ENCODE measurements around the gene CHIT1.
"Not testable (repeated sequence)": the region's sequence is repeated elsewhere in the genome, so short reads cannot be mapped to it uniquely, and the experiment has no call there.

Gene CHIT1

DNA sequence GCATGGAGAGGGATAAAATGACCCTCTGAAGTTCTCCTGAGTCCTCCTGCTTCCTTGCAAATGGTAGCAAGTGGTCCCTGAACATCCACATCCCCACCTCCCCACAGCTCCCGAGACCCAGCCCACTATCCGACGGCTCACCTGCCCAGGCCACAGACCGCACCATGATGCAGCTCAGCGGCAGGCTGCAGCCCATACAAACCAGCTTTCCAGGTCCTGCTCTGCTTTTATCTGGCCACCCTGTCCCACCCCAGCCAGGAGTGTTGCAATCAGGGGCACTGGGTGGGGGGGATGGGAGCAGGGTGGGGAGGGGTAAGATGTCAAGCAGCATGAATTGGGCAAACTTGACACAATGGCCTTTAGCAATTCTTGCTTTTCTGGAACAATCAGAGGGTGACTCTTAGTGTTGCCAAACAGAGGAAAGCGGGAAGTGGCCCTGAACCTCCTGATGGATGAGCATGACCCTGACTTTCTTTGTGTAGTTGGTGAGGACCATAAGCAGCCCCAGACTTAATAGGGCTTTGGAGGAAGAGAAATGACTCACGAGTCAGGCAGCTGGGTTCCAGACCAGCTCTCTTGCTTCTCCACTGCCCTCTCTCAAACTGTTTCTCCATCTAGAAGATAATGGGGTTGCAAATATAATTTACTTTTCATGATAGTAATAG is at the start of gene CHIT1:
Gene CHIT1, minus strand, starts transcription at position 203 of the 665 bp plus-strand sequence. Its CDS starts 37 bp downstream, at position 166.
- DNase-seq, result no peak

DNA sequence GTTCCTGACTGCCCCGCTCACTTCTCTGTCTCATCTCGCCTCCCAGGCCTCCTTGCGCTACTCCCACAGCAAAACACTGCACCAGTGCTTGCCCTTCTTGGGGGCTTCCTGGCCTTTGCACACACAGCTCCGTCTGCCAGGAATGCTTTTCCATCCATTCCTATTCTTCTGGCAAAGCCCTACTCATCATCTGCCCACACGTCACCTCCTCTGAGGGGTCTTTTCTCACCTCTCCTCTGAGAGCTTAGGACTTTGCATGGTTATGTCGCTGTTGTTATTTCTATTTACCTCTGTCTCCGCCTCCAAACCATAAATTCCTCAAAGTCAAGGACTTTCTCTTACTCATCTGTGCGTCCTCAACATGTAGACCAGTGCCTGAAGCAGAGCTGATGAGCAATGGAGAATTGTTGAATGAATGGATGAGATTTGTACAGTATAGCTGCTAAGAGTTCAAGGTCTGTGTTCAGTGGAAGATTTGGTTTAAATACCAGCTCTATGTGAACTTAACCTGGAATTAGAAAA is 49.5 kb upstream of the CHIT1 start:
- no peak for DNase-seq

DNA sequence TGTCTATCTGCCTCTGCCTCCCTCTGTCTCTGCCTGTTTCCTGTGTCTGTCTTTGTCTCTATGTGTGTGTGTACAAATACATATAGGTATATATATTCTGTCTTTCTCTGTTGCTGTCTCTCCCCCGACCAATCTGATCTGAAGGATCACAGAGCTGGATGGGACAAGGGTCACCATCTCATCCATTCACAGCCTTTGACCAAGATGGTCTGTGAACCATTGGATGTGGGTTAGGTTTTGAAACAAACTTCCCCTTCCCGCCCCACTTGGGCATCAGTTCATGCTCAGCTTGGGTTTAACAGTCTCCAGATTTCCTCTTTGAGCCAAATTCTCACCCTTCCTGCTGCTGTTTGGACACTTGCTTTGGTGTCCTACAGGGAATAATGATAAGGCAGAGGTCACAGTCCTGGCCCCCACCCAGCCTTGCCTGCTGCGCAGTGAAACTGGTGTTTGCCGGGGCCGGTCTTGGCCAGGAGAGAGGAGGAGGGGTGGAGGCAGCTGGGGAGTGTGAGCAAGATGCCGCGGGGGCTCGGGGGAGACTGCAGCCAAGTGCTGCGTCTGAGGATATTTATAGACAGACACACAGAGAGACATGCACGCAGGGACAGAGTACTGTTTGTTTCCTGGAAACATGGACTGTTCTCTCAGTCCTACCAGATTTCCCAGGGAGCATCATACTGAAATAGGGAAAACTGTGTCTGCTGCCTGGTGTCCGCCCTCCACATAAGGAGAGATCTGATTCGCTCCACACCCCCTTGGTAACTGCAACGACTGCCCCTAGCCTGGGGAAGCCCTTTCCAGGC is 48.8 kb upstream of the CHIT1 start:
- DNase-seq, result peak; percentile 88

DNA sequence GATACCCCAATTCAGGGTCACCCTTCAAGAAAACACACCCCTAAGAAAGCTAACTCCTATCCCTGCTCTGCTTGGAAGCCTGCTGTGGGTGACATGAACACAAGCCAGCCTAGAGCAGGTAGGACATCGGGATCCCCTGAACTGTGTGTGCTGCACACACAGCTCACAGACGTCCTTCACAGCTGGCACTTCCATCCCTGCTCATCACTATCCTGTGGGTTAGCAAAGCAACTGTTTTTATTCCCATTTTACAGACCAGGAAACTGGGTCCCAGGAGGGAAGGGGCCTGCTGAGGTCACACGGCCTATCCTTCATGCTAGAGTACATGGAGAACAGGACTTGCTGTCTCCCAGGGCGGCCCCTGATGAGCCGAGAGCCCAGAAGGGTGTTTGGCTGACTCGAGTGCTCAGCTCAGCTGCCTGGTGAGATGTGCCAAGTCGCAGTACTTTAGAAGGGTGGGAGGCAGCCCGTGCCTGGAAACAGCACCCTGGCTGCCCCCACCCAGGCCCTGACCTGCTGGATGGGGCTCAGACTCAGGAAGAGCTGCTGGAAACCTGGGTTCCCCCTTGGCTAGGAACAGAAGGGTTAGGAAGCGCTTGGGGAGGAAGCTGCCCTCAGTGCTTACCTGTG is 47.6 kb upstream of the CHIT1 start:
- DNase-seq, result no peak

DNA sequence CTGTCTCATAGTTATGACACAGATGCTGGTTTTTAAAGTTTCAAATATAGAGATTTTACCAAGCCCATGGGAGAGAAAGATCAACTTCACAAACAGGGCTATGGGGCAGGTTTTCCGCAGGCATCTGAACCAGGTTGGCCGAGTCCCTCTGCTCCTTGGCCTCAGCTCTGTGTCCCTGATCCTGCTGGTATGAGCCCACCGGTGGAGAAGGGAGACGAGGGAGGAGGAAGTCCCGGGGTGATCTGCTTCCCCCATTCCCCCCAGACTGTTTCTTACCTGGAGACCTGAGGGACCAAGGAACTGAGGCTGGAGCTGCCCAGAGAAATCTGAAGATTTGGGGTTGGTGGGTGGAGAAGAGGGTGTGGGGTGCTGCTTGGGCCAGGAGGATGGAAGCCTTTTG is 46.9 kb upstream of the CHIT1 start:
- no peak for DNase-seq

DNA sequence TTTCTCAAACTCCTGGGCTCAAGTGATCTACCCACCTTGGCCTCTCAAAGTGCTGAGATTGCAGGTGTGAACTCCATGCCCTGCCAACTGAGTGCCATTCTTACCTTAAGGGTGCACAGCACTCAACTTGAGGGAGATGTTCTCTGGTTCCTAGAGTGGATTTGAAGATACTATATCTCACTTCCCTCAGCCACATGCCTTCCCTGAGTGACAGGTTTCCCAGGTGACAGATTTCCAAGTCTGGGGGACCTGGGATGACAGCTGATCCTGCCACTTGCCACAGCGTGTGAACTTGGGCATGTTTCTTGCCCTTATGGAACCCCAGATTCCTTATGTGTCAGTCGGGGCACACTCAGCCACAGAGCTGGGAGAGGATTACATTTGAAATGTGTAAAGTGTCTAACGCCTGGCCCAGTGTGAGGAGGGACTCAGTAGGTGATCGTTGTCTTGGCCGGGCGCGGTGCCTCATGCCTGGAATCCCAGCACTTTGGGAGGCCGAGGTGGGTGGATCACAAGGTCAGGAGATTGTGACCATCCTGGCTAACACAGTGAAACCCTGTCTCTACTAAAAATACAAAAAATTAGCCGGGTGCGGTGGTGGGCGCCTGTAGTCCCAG is 46.3 kb upstream of the CHIT1 start:
- DNase-seq, result no peak

DNA sequence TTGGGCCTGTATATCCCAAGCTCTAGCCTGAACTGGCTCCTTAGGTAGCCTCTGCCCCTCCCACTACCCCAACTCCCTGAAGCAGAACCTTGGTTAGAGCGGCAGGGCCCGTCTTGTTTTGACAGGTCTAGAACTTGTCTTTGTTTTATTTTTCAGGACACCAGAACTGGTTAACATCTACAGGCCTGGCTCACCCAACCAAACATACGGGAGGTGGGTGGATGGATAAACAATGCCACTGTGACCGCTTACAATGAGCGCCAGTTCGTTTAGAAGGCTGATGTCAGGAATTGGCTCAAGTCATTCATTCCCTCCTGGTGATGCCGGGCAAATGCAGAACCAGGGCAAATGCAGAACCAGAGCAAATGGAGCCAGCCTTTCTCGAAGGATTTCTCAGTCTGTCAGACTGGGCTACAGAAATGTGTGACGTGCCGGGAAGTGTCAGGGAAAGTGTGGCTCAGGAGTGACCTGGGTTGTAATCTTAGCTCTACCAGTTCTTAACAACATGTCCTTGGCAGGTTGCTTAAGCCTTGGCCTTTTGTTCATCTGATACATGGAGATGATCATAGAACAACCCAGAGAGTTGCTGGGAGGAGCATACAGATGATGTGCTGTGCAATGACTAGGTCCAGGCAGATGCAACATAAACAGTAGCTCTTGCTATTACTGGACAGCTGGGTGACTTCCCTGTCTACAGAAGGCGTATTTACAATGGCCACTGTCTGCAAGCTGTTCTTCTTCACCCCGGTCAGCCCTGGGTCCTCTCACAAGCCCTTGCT is 45.3 kb upstream of the CHIT1 start:
- DNase-seq, result peak; percentile 32

DNA sequence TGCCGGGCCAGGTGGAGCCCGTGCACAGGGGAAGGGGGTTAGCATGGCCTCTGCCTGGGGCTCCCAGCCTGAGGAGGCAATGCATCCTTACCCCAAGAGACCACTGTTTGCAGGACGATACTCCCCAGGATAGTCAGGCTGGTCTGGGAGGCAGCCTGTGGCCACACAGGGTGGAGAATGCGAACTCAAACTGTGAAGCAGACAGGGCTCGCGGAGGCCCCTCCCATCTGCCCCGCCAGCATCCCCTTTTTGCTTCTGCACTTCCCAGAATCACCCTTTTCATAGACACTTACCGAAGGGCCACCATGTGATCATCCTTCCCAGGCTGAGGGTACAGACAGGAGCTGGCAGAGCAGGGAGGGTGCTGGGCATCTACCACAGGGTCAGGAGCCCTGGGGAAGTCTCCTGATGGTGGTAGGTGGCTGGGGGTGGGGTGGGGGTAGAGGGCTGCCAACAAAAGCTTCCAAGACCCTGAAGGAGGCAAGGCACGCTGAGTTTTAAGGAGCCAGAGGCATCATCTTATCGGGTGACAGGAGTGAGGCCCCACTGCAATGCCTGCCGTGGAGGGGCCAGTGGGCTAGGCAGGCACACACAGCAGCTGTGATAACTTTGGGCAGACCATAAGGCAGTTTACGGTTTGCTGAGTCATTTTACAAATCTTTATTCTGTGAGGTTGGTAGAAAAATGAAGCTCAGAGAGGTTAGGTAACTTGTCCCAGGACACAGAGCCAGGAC is 44.6 kb upstream of the CHIT1 start:
- DNase-seq, result no peak

DNA sequence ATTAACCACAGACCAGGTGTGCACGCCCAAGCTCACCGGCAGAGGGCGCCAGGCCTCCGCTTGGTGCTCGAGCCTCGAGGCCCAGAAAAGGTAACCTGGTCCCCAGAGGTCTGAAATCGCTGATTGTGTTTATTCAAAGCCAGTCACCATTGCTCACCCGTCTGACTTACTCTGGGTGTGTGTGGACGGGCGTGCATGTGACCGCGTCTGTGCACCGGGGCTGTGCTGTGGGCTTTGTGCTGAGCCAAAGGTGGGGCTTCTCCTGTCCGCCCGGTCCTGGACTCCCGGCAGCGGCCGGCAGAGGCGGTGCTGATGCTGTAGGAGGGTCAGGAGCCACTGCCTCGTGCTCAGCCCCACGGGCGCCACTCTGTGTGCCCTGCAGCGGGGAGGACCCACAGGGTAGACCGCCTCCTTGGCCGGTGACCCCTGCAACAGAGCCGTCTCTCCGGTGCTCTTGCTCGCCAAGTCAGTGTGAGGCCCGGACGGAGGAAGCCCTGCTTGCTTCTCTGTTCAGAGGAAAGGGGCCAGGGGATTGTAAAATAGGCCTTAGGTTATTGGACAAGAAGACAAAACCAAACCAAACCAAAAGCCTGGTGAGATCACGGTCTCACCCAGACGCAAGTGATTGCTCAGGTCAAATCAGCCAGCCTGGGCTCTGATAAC is 43.9 kb upstream of the CHIT1 start:
- peak; percentile 62 for DNase-seq

DNA sequence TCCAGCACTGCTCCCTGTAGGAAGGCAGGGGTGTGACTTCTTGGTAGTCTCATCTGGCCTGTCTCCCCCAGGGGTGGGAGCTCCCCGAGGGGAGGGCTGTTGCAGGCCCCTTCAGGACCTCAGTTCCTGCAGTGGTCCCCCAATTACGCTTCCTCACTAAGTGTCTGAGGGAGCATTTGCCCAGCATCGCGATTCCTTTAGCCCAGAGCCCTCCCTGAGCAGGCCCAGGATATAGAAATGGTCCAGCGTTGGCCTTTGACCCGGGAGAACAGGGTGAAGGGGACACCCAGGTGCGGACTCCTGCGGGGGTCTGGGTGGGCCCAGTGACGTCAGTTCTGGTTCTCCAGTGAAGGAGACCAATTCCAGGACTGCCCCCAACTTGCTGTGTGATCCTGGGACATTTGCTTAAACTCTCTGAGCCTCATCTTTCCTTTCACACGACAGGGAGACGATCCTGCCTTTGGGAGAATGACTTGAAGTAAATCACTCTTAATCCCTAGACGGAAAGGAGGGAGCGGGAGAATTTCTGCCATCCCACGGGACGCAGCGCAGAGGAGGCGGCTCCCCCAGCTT is 43.2 kb upstream of the CHIT1 start:
- DNase-seq, result no peak

DNA sequence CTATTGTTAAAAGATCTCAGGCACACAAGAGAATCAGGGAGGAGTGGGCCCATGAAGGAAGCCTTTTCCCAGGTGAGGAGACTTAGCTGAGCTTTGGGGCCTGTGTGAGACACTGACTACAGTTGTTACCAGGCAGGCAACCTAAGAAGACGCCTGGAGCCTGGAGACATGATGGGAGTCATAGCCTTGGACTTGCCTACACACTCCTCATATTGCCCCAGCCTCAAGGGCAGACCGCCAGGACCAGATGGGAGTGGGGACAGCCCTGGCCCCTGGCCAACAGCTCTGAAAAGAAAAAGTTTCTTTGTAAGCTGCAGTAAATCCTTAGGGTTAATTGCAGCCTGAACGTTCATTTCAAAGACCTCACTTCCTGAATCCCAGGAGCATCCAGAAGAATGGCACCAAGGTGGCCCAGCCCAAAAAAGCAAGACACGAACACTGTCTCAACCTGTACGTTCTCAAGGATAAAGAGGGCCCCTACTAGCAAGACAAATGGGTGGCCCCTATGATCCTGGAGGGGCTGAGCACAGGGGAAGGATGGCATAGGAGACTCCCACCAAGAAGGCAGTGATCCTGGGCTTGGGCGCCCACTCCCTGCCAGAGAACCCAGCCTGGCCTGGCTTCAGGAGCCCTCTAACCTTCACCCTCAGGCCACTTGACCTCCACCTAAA is 42.6 kb upstream of the CHIT1 start:
- no peak for DNase-seq

DNA sequence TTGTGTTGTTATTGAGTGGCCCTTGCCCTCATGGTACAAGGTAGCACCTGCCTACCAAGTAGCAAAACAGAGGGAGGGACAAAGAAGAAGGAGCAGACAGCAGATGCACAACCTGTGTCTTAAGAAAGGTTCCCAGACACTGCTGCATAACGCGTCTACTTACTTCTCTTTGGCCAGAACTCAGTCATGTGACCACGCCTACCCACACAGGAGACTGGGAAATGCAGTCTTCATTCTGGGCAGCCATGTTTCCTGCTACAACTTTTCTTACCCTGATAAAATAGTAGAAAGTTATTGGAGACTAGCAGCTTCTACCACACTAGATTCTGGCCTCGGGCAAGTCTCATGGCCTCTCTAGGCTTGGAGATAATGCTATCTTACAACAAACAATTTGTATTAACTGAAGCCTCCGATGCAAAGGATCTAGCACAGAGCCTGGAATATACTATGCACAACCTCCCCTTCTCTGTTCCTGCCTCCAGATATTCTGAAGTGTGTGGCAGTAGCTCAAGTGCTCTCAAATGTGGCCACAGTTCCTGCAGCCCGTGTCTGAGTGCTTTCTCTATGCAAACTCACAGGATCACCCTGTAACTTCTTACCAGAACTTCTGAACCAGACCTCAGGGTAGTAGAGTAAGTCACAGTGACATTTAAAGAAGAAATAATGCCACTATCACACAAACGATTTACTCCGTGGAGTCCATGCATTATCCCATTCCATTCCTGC is 41.7 kb upstream of the CHIT1 start:
- no peak for DNase-seq

DNA sequence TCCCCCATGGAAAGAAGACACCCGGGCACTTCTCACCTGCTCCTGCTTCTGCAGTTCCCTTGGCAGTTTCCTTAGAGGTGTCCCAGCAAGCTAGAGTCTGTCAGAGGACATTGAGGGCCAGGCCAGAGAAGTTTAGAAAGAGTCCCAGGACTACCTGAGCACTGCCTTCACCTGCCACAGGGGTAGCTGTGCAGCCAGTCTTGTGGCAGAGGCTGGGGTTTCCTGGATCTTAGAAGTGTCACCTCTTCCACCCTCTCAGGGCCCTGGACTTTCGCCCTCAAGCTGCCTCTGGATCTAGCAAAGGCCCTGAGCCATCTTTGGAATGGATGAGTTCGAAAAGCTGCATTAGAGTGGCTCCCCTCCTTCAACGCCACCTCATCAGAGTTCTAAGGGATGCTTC is 41.0 kb upstream of the CHIT1 start:
- DNase-seq, result no peak

DNA sequence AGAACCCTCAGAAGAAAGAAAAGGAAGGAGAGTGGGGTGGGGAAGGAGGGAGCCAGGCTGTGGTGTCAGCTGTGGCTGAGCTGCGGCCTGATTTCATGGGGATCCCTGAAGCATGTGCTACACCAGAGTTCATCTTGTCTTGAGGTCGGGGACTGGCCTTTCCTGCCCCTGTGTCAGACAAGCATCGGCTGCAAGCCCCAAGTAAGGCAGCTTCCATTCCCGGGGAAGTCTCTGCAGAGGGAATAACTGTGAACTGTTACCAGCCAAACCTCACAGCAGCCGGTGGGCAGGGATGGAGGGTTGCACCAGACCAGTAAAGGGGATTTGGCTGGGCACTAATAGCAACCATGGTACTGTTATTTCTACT is 40.2 kb upstream of the CHIT1 start:
- DNase-seq, result no peak

DNA sequence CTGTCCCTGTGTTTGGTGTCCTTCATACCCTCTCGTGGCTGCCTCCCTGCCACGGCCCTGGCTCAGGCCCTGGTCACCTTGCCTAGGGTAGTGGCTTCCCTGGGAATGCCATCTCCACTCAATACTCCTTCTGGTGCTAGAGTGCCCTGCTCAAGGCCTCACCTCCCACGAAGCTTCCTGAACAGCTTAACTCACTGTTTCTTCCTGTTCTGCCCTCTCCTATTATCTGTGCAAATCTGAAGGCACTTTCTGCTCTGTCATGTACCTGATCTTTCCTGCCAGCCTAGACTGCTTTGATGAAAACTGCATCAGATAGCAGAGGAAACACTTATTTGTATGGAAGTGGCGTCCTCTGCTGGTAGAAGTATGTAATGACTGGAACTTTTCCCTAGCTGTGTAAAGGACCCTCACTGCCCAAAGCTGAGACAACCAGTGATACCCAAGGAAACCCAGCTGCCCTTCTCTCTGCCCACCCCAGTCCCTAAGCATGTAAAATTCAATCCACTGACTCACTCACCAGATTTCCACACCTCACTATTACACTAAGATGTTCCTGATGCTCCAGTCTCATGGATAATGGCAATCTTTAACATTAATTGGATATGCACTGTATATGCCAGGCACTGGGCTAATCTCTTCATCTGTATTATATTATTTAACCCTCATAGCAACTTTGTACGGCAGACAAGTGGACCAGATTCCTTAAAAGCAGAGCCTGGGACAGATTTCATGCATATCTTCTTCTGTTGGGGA is 39.6 kb upstream of the CHIT1 start:
- DNase-seq, result no peak

DNA sequence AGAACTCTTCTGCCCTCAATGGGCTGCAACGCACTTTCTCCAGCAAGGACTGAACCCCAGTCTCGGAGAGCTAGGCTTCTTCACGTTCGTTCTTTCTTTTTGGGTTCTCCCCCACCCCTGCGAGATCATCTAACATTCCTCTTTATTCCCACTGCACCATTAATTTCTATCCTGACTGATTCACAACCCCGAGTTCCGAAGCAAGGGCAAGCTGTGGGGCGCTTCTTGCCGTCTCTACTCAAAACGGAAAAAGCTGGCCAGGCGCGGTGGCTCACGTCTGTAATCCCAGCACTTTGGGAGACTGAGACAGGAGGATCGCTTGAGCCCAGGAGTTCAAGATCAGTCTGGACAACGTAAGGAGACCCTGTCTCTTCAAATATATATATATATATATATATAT is 38.4 kb upstream of the CHIT1 start:
- no peak for DNase-seq

DNA sequence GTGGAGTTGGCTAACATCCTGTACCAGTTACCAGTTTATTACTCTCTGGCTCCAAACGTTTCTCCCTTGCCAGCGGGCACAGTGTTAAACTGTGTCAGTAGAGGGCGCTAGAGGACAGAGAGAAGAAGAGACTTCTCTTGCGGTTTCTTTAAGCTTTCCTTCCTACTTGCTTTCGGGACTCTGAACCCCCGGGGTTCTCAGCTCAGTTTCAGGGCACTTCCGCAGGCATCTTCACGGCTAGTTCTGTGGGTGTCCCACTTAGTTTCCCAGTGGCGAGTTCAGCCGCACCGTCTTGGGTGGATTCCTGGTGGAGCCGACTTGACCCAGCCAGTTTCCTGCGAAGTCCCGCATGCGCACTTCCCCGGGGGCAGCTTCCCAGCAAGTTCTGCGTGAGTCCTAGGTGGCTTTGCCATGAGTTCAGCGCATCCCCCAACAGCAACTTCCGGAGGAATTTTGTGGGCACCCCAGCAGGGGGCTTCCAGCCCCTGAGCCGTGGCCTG is 37.9 kb upstream of the CHIT1 start:
- DNase-seq, result peak; percentile 70

DNA sequence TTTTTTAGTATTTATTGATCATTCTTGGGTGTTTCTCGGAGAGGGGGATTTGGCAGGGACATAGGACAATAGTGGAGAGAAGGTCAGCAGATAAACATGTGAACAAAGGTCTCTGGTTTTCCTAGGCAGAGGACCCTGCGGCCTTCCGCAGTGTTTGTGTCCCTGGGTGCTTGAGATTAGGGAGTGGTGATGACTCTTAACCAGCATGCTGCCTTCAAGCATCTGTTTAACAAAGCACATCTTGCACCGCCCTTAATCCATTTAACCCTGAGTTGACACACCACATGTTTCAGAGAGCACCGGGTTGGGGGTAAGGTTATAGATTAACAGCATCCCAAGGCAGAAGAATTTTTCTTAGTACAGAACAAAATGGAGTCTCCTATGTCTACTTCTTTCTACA is 36.7 kb upstream of the CHIT1 start:
- DNase-seq, result not testable (repeated sequence)

DNA sequence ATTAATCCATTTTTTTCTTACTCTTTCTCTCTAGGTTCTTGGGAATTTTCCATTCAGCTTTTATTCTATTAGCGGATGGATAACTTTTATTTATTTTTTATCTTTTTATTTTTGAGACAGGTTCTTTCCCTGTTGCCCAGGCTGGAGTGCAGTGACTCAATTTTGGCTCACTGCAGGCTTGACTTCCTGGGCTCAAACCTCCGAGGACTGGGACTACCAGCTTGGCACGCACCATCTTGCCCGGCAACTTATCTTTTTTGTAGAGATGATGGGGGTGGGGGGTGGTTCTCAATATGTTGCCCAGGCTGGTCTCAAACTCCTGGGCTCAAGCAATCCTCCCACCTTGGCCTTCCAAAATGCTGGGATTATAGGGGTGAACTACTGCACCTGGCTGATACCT is 36.1 kb upstream of the CHIT1 start:
- DNase-seq, result no peak
